DMS 273 treated with DMSO at 0.1 percent for 48 hours (cell line): ENCODE measurements around the gene CYP2B6.
"Not testable (repeated sequence)": the region's sequence is repeated elsewhere in the genome, so short reads cannot be mapped to it uniquely, and the experiment has no call there.

Experiments
- DNase-seq: peaks from one replicate; lab custom pipeline; 2025; lab: John Stamatoyannopoulos, UW

CYP2B6 gene

DNA sequence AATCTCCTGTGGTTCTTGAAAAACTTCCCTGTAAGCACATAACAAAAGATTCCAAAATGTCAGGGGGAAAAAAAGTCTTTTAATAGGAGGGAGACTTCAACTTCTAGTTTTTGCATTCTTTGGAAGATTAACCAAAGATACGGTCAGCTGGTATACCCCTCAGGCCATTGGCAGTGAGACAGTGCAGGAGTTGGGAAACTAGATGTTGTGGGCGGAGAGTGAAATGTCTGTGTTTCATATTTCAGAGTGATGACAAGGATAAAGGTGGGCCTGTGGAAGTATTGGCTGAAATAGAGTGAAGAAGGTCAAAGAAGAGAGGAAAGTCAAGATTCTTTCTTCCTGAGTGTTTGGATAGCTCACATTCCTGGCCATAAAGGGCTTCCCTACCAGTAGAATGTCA lies 40.8 kb downstream of the CYP2B6 start:
- DNase-seq = no peak

DNA sequence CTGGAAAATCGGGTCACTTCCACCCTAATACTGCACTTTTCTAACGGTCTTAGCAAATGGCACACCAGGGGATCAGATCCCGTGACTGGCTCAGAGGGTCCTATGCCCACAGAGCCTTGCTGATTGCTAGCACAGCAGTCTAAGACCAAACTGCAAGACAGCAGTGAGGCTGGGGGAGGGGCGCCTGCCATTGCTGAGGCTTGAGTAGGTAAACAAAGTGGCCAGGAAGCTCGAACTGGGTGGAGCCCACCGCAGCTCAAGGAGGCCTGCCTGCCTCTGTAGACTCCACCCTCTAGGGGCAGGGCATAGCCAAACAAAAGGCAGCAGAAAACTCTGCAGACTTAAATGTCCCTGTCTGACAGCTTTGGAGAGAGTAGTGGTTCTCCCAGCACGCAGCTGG lies 42.2 kb downstream of the CYP2B6 start:
- DNase-seq = not testable (repeated sequence)

DNA sequence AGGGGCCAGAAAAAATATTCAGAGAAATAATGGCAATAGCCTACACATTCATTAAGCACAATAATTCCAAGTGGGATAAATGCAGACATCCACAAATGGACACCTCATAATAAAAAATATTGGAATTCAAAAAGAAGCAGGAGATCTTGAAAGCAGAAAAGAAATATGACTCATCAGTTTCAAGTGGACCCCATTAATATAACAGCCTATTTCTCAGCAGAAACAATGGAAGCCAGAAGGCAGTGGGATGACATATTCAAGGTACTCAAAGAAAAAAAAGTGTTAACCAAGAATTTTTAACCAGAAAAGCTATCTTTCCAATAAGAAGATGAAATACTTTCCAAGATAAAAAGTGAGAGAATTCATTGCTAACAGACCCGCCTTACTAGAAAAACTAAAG lies 48.7 kb downstream of the CYP2B6 start:
- no peak for DNase-seq

DNA sequence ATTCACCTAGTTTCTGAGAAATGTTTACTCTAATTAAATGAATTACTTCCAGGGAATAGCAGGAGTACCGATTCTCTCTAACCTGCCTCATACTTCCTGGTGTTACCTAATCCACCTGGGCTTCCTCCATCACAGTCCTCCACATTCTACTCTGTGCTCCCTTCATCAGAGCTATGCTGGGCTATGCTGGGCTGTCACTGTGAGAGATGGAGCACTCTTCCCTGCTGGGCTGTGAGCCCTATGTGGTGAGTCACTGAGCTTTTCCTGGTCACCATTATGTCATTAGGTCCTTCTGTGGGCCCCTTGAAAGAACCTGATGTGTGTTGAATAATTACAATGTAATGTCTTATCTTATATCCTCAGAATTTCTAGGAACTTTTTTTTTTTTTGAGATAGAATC lies 54.0 kb downstream of the CYP2B6 start:
- DNase-seq = not testable (repeated sequence)

DNA sequence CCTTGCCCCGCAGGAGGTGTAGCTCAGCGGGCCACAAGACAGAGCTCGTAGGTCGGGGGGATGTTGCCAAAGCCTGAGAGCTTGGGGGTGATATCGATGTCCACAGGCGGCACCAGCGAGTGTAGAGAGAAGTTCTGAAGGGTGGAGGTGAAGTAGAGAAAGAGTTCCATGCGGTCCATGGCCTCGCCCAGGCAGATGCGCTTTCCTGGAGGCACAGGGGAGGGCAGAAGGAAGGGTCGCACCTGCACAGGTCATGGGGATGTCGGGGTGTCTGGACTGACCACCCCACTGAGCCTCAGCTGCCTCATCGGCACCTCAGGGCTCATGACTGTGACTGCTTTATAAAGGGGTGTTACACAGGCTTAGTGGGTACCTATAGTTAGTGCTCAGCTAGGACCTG lies 59.3 kb downstream of the CYP2B6 start:
- no peak for DNase-seq

DNA sequence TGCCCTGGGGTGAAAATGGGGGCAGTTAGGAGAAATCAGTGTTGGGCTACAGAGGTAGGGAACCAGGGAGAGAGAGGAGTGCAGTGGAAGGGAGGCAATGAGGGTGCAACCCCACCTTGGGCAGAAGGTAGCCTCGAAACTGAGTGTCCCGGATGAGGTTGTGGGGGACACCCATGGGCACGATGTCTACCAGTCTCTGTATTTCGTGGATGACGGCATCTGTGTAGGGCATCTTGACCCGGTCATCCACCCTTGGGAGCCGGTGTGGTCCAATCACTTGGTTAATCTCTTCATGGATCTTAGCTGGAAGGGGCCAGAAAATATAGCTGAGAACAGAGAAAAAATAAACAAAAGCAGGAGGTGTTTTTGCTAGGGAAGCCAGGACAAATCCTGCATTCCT lies 61.1 kb downstream of the CYP2B6 start:
- DNase-seq = not testable (repeated sequence)

DNA sequence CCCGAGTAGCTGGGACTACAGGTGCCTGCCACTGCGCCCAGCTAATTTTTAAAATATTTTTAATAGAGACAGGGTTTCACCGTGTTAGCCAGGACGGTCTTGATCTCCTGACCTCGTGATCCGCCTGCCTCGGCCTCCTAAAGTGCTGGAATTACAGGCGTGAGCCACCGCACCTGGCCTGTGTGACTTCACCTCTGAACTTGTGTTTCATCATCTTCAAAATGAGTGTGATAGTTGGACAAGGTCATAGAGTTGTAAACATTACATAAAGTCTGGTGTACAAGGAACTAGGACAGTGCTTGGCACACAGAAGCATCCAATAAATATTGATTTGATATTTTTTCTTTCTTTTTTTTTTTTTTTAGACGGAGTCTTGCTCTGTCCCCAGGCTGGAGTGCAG lies 62.2 kb downstream of the CYP2B6 start:
- not testable (repeated sequence) for DNase-seq

DNA sequence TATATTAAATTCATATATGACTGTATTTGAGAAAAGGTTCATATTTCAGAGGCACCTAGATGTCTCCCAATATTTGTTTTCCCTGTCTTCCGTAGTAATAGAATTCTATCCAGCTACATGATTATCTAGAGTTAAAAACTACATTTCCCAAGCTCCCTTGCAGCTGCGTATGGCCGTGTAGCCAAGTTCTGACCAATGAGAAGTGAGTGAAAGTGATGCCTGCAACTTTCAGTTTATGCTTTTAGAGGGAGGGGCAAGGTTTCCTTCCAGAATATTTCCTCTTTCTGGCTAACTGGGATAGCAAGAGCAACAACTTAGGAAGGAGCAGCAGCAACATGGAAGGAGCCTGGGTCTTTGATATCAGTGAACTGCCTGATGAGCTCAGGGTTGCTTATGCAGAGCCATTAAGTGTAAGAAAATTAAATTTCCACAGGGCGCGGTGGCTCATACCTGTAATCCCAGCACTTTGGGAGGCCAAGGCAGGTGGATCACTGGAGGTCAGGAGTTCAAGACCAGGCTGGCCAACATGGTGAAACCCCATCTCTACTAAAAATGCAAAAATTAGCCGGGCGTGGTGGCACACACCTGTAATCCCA lies 74.0 kb downstream of the CYP2B6 start:
- no peak for DNase-seq
